GM12878 (cell line): ENCODE results near the gene FANCC. TPM values are rescaled to one million over a fixed set of nuclear protein-coding genes. Genes with fewer than 3 reads are reported as not detected.

Source experiments
- ATAC-seq: fragments of 200-7000 bp; cut with Tn5 transposase; 3 replicates; pipeline ENCODE4 v1.9.1; 2020; ENCODE audit warnings: mild to moderate bottlenecking, moderate library complexity
- BruUV-seq: library from RNA; stranded (reverse); fragments of 400-500 nt; replicated peaks from 2 replicates; lab custom pipeline; 2021; lab: Mats Ljungman, UMichigan
- CTCF ChIA-PET: fragments of 300-600 bp; sonication (Branson Sonifier 250); formaldehyde crosslinking; extraction: SDS; loops from one replicate; lab custom pipeline; 2021; ENCODE audit warnings: inconsistent platforms; lab: Yijun Ruan, JAX
- POLR2A ChIA-PET: fragments of 350-600 bp; formaldehyde crosslinking; extraction: SDS; loops from one replicate; lab custom pipeline; 2021; ENCODE audit warnings: inconsistent platforms; lab: Charles Lee
- RAD21 ChIA-PET: fragments of 300-600 bp; sonication (Branson Sonifier 250); formaldehyde crosslinking; loops from one replicate; lab custom pipeline; 2023; ENCODE audit warnings: antibody characterized with exemption; ENCODE audit not compliant: unreplicated experiment; lab: Charles Lee
- SMC1A ChIA-PET: fragments of 300-600 bp; sonication (Branson Sonifier 250); formaldehyde crosslinking; loops from one replicate; lab custom pipeline; 2023; ENCODE audit not compliant: unreplicated experiment, uncharacterized antibody; lab: Charles Lee
- DNase-seq: peaks from one replicate; pipeline ENCODE4 v3.0.0-alpha.2; 2011; ENCODE audit warnings: low read depth, low spot score
- FAIRE-seq: peaks from 3 replicates; lab custom pipeline; 2011; peaks lifted over from hg19 to GRCh38; lab: Jason Lieb, UNC
- H2AFZ ChIP-seq: 2 replicates; pipeline ENCODE4 v1.6.0; 2011; ENCODE audit warnings: low read depth, low read length, control low read depth; ENCODE audit not compliant: control insufficient read depth
- H3K27ac ChIP-seq: 2 replicates; pipeline ENCODE4 v1.5.1; 2011; ENCODE audit warnings: control low read depth; ENCODE audit not compliant: control insufficient read depth, insufficient read depth
- H3K27me3 ChIP-seq, 2 experiments: replicated peaks in 1 of 2; 2 replicates each; pipeline versions ENCODE4 v1.6.0 to v1.6.1; 2011; ENCODE audit warnings: low read length in 1 of 2; ENCODE audit not compliant: control insufficient read depth in 2 of 2, insufficient read depth in 2 of 2
- H3K36me3 ChIP-seq, 2 experiments: 2 replicates each; pipeline ENCODE4 v1.5.1; 2011; ENCODE audit warnings: low read length in 1 of 2; ENCODE audit not compliant: control insufficient read depth in 2 of 2, insufficient read depth in 2 of 2
- H3K4me1 ChIP-seq: 2 replicates; pipeline ENCODE4 v1.6.1; 2011; ENCODE audit warnings: mild to moderate bottlenecking, low read length, moderate library complexity, mixed read lengths; ENCODE audit not compliant: control insufficient read depth, insufficient read depth
- H3K4me2 ChIP-seq: 2 replicates; pipeline ENCODE4 v1.6.0; 2011; ENCODE audit warnings: control low read depth; ENCODE audit not compliant: control insufficient read depth, insufficient read depth
- H3K4me3 ChIP-seq: fragments of 200-600 bp; sonication (generic); 2 replicates; pipeline ENCODE4 v1.5.1; 2016
- H3K79me2 ChIP-seq: 2 replicates; pipeline ENCODE4 v1.6.0; 2011; ENCODE audit warnings: low read length; ENCODE audit not compliant: control insufficient read depth, insufficient read depth
- H3K9ac ChIP-seq: 2 replicates; pipeline ENCODE4 v1.8.0; 2011; ENCODE audit warnings: low read length, control low read depth, mixed read lengths; ENCODE audit not compliant: control insufficient read depth, insufficient read depth
- H3K9me3 ChIP-seq: replicated peaks from 3 replicates; pipeline ENCODE4 v1.5.1; 2011; ENCODE audit warnings: mild to moderate bottlenecking, low read length; ENCODE audit not compliant: control insufficient read depth, insufficient read depth
- H4K20me1 ChIP-seq: 2 replicates; pipeline ENCODE4 v1.6.0; 2011; ENCODE audit not compliant: control insufficient read depth, insufficient read depth
- BHLHE40 ChIP-seq, 2 experiments: fragments of 450-650 bp in 1 of 2; IDR thresholded peaks; 2 replicates each; pipeline ENCODE4 v1.6.1; 2011 to 2017; ENCODE audit warnings: low read depth in 2 of 2, borderline replicate concordance in 1 of 2, improper control_type of control experiment in 1 of 2, low read length in 1 of 2, mild to moderate bottlenecking in 1 of 2
- BRCA1 ChIP-seq: IDR thresholded peaks from 2 replicates; pipeline ENCODE4 v1.6.1; 2011; ENCODE audit warnings: low read depth, low read length, improper control_type of control experiment
- CBFB ChIP-seq: IDR thresholded peaks from 2 replicates; pipeline ENCODE4 v1.6.1; 2016; ENCODE audit warnings: antibody characterized with exemption, low read depth
- CBX5 ChIP-seq: sonication (generic); IDR thresholded peaks from 2 replicates; pipeline ENCODE4 v1.6.1; 2016; ENCODE audit warnings: low read depth, moderate library complexity, mild to moderate bottlenecking, inconsistent platforms
- CHD2 ChIP-seq: IDR thresholded peaks from 2 replicates; pipeline ENCODE4 v1.6.1; 2011; ENCODE audit warnings: low read depth, low read length, improper control_type of control experiment, borderline replicate concordance
- HDGF ChIP-seq: fragments of 450-650 bp; IDR thresholded peaks from 2 replicates; pipeline ENCODE4 v1.6.1; 2016; ENCODE audit warnings: antibody characterized with exemption
- PML ChIP-seq: IDR thresholded peaks from 2 replicates; pipeline ENCODE4 v1.6.1; 2012; ENCODE audit warnings: low read length, inconsistent platforms
- ZBED1 ChIP-seq: IDR thresholded peaks from 2 replicates; pipeline ENCODE4 v1.6.1; 2016; ENCODE audit warnings: borderline replicate concordance
- WGBS: methylation state at CpG from one replicate; pipeline ENCODE4 v1.1.6; 2016; ENCODE audit warnings: low lambda C conversion rate; ENCODE audit not compliant: insufficient replicate concordance, insufficient coverage; ENCODE audit errors: missing lambda C conversion rate; 5-methylcytosine and 5-hydroxymethylcytosine counted together
- in situ Hi-C: fragments of 300-500 bp; cut with MboI; formaldehyde crosslinking; loops from 9 replicates; pipeline ENCODE4 v1.14.3; 2018; ENCODE audit warnings: mixed read lengths
- intact Hi-C: fragments of 100-400 bp; cut with micrococcal nuclease; formaldehyde crosslinking; loops from one replicate; pipeline ENCODE4 v1.14.2; 2022; ENCODE audit not compliant: unreplicated experiment
- polyA plus RNA-seq, 11 experiments: library from polyadenylated mRNA; depleted of rRNA in 4 of 11; unstranded in 6 of 11; stranded (reverse) in 5 of 11; fragments of >200 nt; fragmentation: Nextera tagmentation in 4 of 11; fragmentation: Illumina TruSeq in 1 of 11; extraction: Ambion mirVana in 4 of 11; extraction: Trizol in 1 of 11; gene quantifications; 1 replicate in 1 of 11; 2 replicates in 10 of 11; pipeline versions ENCODE4 v1.2.1 to v1.2.3, GENCODE V29; 2011 to 2016; ENCODE audit warnings: inconsistent platforms in 2 of 11, missing spikeins in 2 of 11, low read depth in 1 of 11
- total RNA-seq, 4 experiments: library from RNA; depleted of rRNA in 3 of 4; stranded (reverse); fragments of >200 nt in 3 of 4; fragmentation: Illumina TruSeq in 1 of 4; extraction: Trizol in 1 of 4; gene quantifications; 2 replicates each; pipeline versions ENCODE4 v1.2.1 to v1.2.3, GENCODE V29; 2013 to 2021
- TF ChIP-seq, protein P1 (sequence below): fragments of 450-650 bp; IDR thresholded peaks from 2 replicates; pipeline ENCODE4 v1.6.1; 2014; ENCODE audit warnings: mild to moderate bottlenecking

The FANCC gene
- total and polyA plus RNA-seq, 10 of the 15 experiments (the other 5 are each of a cell fraction or from before 2014, with no cell fraction given) = 1.2 to 16.8 (median 10.5) TPM

DNA sequence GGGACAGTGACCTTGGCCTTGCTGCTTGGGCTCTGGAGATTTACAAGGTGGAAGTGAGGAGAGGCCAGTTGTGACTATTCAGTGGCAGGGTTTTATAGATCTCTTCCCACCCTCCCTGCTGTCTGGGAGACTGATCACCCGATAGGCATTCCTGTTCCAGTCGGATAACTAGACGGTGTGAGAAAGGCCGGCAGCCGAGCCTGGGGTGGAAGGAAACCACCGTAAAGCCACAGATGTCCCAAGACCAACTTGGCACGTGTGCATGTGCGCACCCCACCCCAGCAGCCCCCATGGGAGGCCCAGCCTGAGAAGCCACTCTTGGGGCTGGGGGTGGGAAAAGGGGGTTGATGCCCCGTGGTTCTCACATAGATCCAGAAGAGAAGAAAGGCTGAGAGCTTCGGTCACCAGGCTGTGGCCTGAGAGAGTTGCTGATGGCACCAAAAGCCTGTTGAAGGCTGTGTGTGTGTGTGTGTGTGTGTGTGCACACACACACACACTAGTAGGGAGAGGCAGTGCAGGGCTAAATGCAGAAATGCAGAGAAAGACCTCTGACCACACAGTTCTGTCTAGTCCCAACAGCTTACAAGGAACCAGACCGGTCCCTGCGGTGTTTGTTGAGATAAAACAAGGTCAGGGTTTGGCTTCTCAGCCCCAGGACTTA lies 225.8 kb downstream of the FANCC start:
- 72% methylated on average over 12 of the region's 12 CpGs for WGBS
- in situ Hi-C loops (no loop called here), intact Hi-C loops (no loop called here)
- ATAC-seq (peak; percentile 39), FAIRE-seq (no peak), DNase-seq (no peak)
- POLR2A ChIA-PET = no interaction called here
- Histone ChIP-seq H3K4me1 (no peaks in the 10 kb centered on the region; the same call in 1 of the 2 replicates), H3K9ac (no peak overlapping the region), H3K4me2 (no peak overlapping the region), H3K9me3 (no peaks in the 10 kb centered on the region), H3K27ac (no peak overlapping the region), H3K36me3 (no peaks in the 10 kb centered on the region; a peak in 1 of 4 replicates), H3K4me3 (no peak overlapping the region), H3K27me3 (no peaks in the 10 kb centered on the region), H4K20me1 (no peaks in the 10 kb centered on the region), H3K79me2 (no peaks in the 10 kb centered on the region), H2AFZ (no peak overlapping the region)
- RAD21 ChIA-PET = no interaction called here
- no TSS peak for BruUV-seq
- SMC1A ChIA-PET = no interaction called here
- TF ChIP-seq BHLHE40 (IDR thresholded peaks at IDR 0.05; ENCODE audit: borderline replicate concordance in 1 of 2, low read depth in 2 of 2, low read length in 1 of 2) (peak in 1 of 2 experiments; percentile 47; a peak in 2 of 4 replicates), CHD2 (no peak)
- CTCF ChIA-PET = interaction anchor here (1.1 to 1.3 kb wide), 2 partner anchors 39 to 76 kb away, joined by 3 to 4 read pairs; no protein-coding TSS in a partner anchor

DNA sequence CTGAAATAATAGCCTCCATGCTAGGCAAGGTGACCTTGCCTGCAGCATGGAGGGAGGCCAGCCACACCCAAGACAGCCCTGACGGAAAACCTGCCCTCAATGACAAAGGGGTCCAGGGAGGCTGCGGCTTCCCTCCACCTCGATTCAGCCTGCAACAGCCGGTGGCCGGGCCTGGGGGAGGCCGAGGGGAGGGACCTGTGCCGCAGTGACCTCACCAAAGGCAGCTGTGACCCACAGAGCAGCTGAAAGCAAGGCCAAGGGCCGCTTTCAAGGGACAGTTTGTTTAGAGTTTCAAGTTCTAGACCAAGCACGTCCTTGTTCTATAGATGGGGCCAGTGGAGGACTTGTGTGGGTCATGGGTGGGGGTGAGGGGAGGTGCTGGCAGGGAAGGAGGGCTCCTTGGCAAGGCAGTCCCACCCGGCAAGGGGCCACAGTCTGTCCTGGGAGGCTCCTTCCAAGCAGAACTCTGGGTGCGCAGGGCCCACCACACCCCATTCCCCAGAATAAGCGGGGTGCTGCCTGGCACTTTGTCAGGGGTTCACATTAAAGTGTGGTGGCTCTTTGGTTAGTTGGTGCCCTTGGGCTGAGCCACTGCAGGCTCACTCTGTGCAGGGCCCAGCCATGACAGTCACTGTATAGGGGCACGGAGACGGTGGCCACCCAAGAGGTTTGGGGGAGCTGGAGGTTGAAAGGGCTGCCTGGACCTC lies 226.5 kb downstream of the FANCC start:
- H3K9ac ChIP-seq = no peak overlapping the region
- ATAC-seq (no peak), FAIRE-seq (no peak), DNase-seq (no peak)
- no peak overlapping the region for H3K4me2 ChIP-seq
- H3K36me3 ChIP-seq = peaks cover 0 to 2% of the 10 kb centered on the region in 2 experiments; a peak in 1 of 4 replicates
- no peaks in the 10 kb centered on the region for H3K79me2 ChIP-seq
- intact Hi-C loops (no loop called here), in situ Hi-C loops (no loop called here)
- no peak overlapping the region for H2AFZ ChIP-seq
- H4K20me1 ChIP-seq = no peaks in the 10 kb centered on the region
- POLR2A ChIA-PET = no interaction called here
- no TSS peak for BruUV-seq
- no peaks in the 10 kb centered on the region for H3K27me3 ChIP-seq
- SMC1A ChIA-PET = no interaction called here
- CTCF ChIA-PET = no interaction called here
- WGBS = 71% methylated on average over 13 of the region's 14 CpGs
- no peak overlapping the region for H3K4me3 ChIP-seq
- H3K27ac ChIP-seq = no peak overlapping the region
- H3K9me3 ChIP-seq = no peaks in the 10 kb centered on the region
- H3K4me1 ChIP-seq = no peaks in the 10 kb centered on the region; the same call in 1 of the 2 replicates
- no peak for TF ChIP-seq ZBED1
- no peak for TF ChIP-seq PML
- no peak for TF ChIP-seq CBX5
- TF ChIP-seq HDGF = no peak
- no peak for TF ChIP-seq CBFB
- TF ChIP-seq, protein P1, sequence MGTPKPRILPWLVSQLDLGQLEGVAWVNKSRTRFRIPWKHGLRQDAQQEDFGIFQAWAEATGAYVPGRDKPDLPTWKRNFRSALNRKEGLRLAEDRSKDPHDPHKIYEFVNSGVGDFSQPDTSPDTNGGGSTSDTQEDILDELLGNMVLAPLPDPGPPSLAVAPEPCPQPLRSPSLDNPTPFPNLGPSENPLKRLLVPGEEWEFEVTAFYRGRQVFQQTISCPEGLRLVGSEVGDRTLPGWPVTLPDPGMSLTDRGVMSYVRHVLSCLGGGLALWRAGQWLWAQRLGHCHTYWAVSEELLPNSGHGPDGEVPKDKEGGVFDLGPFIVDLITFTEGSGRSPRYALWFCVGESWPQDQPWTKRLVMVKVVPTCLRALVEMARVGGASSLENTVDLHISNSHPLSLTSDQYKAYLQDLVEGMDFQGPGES = no peak
- no peak for TF ChIP-seq BRCA1
- RAD21 ChIA-PET = no interaction called here
